Right ventricle myocardium superior (tissue), 1 donor: ENCODE measurements around the gene SLC35G6. TPM values are rescaled to one million over a fixed set of nuclear protein-coding genes. Genes with fewer than 3 reads are reported as not detected.
A peak's percentile ranks its signal among the peaks of the same experiment; 100 is the strongest.
"Not testable (repeated sequence)": the region's sequence is repeated elsewhere in the genome, so short reads cannot be mapped to it uniquely, and the experiment has no call there.

Experiments used
- ATAC-seq: fragments of 200-7000 bp; cut with Tn5 transposase; one replicate; pipeline ENCODE4 v1.9.1; 2020; ENCODE audit warnings: mild to moderate bottlenecking; ENCODE audit not compliant: poor library complexity
- DNase-seq: peaks from one replicate; pipeline ENCODE4 v3.0.0-alpha.2; 2020
- intact Hi-C: fragments of 100-400 bp; cut with DNase I; formaldehyde crosslinking; loops from one replicate; pipeline ENCODE4 v1.11.2; 2022
- total RNA-seq: library from RNA; stranded (reverse); fragmentation: NEBNext Ultra II Directional; extraction: Animal tissue kit (Norgen Biotek cat#: 25700); gene quantifications from one replicate; pipeline ENCODE4 v1.2.1, GENCODE V29; 2021
- donor health status: DM: no; HTN: yes; CAD: no; lungs with severe emphysema.

The SLC35G6 gene
- total RNA-seq, 1 donor from 2014 or later: not detected

DNA sequence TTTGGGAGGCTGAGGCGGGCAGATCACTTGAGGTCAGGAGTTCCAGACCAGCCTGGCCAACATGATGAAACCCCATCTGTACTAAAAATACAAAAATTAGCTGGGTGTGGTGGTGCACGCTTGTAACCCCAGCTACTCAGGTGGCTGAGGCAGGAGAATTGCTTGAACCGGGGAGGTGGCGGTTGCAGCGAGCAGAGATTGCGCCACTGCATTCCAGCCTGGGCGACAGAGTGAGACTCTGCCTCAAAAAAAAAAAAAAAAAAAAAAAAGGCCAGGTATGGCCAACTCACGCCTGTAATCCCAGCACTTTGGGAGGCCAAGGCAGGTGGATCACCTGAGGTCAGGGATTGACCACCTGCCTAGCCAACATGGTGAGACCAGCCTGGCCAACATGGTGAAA, 6.5 kb upstream of the SLC35G6 start:
- peak; percentile 34 for DNase-seq
- intact Hi-C loops, ATAC-seq: not testable (repeated sequence)

DNA sequence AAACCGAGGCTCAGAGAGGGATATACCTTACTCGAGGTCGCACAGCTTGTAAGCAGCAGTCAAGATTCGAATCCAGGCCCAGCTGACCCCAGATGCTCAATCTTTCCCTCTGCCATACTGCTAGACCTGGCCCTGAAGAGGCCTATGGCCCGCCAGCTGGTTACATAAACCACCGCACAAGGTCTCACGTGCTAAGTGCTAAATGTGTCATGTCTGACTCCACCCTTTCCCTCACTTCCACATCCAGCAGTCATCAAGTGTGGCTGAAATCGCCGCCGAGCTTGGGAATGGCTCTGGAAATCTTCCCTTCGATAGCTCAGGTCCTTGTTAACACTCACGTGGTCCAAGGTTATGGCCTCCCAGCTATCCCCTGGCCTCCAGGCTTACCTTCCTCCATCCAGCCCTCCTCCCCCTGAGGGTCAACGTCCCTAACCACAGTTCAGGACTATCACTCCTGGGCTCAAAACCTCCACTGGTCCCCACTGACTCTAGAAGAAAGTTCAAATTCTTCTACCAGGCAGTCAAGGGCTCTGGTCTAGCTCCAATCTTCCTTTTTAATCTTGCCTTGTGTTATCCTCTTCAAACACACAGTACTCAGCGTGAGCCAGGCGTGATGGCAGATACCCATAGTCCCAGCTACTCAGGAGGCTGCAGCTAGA, 5.4 kb upstream of the SLC35G6 start:
- ATAC-seq: peak; percentile 53
- DNase-seq: peak; percentile 73

DNA sequence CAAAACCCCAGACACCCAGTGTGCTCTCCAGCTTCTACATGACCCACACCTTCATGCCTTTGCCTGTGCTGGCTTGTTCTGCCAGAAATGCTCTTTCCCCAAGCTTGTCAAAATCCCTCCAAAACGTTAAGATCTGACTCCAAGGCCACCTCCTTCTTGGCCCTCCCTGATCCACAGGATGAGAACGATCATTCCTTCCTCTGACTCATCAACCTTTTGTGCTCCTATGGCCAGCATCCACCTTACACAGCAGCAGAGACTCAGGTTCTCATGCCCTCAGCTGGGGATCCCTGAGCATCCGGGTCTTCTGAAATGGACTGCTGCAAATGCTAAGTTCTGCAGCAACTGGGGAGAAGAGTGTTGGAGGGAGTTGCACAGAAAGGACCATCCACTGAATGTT, 4.8 kb upstream of the SLC35G6 start:
- ATAC-seq (no peak), DNase-seq (peak; percentile 2)
- intact Hi-C loops: no loop called here

More for the DNA sequence above, 5.4 kb upstream of the SLC35G6 start:
- intact Hi-C loops: no loop called here

DNA sequence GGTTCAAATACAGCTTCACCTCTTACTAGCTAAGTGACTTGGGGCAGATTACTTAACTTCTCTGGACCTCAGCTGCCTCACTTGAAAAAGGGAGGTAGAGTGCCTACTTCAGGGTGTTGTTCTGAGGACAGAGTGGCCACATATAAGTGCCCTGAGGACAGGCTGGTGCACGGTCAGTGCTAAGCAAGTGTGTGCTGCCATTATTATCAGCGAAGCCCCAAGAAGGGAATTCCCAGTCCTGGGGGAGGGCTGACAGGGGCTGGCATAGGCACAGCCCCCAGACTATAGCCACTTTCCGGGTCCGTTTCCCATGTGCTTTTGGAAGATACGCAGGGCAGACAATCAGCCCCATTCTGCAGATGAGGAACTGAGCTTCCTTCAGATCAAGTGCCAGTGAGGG, 4.3 kb upstream of the SLC35G6 start:
- DNase-seq (peak; percentile 33), ATAC-seq (no peak)
- intact Hi-C loops: no loop called here

DNA sequence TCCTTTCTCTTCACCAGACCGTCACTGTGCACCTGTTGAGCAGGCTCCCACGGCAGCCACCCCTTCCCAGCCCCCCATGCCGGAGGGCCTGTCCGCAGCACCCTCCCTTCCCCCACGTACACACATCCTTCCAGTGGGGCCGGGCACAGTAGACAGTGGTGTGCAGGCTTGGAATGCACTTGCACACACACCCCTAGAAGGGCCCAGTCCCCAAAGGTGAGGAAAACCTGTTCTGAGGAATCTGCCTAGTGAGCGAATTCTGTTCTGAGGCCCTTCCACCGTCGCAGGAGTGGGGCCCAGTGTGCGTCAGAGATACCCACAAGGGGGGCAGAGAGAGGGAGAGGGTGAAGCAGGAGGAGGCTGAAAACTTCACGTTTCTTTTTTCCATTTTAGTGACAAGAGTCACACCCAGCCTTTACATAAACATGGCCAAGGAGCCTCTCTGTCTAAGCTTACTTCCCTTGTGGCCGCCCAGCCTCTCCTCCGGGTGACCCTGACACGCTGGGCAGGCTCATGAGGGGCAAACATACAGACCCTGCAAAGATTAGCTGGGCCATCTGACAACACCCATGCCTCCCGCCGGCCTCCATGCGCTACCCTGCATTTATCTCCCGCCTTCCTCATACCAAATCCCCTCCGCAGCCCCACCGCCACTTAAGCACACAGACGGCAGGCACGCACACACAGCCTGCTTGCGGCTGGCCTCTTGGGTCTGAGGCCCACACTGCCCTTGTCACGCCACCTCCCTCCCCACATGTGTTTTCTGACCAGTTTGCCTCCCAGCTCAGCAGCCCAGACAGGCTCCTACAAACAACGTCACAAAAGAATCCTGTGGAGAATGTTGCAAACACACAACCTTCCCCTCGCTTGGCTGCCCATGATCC, 3.6 kb upstream of the SLC35G6 start:
- intact Hi-C loops: no loop called here
- DNase-seq (peak; percentile 66), ATAC-seq (peak; percentile 21)

DNA sequence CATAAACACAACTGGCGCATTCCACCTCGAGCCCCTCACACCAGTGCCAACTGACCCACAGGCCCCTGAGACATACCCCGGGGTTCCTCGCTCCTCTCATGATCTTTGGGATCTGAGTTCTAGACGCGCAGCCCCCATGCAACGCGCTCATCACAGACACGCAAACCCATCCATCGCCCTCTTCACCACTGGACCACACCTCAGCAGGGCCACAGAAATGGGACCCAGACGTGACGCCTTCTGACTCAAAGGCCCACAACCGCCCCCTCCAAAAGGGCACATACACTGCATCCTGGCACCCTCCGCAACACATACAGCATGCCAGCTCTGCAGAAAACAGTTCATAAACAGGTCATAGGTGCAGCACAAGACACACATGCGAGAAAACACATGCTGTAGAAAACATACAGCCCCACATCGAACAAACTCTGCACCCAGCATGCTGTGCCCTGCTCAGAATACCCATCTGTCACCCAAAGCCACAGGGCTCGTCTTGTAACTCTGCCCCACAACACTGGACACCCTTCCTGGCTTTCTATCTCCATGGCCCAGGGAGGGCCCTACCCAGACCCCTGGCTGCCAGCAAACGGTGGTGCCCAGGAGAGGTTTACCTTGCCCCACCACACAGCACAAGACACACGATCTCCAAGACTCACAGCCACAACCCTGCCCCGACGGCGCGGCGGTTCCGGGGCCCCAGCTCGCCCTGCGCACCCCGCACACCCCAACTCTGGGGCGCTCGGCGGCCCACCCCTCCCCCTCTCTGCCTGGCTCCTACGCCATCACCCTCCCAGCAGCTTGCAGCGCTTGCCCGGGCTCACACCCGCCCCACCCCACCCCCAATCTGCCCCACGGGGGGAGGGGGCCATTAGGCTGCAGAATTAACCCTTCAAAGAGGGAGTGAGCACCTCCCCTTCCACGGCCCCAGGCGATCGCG, 2.7 kb upstream of the SLC35G6 start:
- DNase-seq: peak; percentile 71
- intact Hi-C loops: no loop called here
- peak; percentile 33 for ATAC-seq

DNA sequence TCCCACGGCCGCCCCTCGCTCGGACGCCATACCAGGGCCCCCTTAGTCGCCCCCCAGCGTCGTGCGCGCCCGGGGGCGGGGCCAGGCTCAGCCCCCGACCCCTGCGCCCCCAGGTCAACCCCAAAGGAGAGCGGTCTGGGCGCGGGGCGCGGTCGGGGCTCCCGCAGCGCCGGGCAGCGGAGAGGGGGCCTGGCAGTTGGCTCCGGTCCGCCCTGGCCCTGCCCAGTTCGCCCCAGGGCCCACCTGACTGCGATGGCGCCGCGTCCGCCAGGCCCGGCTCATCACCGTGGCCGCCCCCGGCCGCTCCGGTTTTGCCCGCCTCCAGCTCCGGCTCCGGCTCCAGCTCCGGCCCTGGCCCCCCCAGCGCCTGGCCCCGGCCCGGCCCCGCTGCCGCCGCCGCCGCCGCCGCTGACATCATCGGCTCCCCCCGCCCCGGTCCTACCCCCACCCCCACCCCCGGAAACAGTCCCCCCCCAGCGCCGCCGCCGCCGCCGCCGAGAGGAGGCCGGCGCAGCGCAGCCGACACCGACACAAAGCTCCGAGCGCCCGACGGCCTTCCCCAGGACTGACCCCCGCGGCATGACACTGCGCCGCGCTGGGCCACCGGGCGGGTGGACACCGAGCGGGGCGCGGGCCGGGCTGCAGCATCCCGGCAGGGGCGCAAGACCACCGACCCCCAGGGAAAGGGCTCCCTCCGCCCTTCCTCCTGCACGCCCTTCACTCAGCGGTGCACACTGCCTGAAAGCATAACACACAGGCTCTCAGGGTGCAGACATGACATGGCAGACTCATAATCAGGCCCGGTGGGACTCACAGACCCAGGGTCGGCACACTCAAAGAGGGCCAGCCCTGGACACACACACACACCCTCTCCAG, 1.8 kb upstream of the SLC35G6 start, which contains the start of gene ZBTB4:
Gene ZBTB4, minus strand, starts transcription at position 419 of the 876 bp plus-strand sequence. CDS start 12,830 bp downstream, outside the sequence.
- ATAC-seq (peak; percentile 4), DNase-seq (peak; percentile 78)
- intact Hi-C loops: loop anchor here (5.0 kb wide), 1 partner anchor 42 kb away; the partner anchor contains the start of genes FGF11 and TMEM102

DNA sequence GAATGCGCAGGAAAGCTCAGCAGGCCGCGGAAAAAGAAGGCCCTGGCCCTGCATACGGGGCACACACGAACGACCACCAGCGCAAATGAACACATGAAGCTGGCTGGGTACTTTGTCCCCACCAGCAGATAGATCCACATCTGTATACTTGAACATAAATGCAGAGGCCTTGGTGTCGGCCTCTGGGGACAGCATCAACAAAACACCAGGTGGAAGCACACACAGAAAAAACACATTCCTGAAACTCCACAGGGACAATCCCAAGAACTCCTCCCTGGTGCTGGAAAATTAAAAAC, 1.2 kb upstream of the SLC35G6 start:
- no peak for ATAC-seq
- intact Hi-C loops: loop anchor here (5.0 kb wide), 1 partner anchor 43 kb away; the partner anchor contains the start of genes FGF11 and TMEM102

DNA sequence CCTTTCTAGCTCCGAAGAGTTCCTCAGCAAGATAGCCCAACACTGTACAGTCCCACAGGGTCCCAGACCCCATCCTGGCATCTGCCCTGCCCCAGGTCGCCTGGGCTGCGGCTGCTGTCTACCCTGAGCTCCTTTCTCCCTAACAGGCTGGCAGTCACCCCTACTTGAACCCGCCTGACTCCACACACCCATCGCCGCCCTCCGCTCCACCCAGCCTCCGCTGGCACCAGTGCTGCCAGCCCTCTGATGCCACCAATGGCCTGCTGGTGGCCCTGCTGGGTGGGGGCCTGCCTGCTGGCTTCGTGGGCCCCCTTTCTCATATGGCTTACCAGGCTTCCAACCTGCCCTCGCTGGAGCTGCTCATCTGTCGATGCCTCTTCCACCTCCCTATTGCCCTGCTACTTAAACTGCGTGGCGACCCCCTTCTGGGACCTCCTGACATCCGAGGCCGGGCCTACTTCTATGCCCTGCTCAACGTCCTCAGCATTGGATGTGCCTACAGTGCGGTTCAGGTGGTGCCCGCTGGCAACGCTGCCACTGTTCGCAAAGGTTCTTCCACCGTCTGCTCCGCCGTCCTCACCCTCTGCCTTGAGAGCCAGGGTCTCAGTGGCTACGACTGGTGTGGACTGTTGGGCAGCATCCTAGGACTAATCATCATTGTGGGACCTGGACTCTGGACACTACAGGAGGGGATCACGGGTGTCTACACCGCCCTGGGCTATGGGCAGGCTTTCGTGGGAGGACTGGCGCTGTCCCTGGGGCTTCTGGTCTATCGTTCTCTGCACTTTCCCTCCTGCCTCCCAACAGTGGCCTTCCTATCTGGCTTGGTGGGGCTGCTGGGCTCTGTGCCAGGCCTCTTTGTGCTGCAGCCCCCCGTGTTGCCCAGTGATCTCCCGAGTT, 846 bp downstream of the SLC35G6 start:
- ATAC-seq: not testable (repeated sequence)
- intact Hi-C loops: loop anchor here (5.0 kb wide), 1 partner anchor 45 kb away; the partner anchor contains the start of genes FGF11 and TMEM102

More for the DNA sequence above, 1.2 kb upstream of the SLC35G6 start:
- no peak for DNase-seq

DNA sequence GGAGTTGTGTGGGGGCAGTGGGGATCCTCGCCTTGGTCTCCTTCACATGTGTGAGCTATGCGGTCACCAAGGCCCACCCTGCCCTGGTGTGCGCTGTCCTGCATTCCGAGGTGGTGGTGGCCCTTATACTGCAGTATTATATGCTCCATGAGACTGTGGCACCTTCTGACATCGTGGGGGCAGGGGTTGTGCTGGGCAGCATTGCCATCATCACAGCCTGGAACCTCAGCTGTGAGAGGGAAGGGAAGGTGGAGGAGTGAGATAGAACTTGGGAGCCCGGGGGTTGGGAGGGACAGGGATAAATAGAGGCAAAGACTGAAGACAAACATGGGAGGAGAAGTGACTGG, 1.5 kb downstream of the SLC35G6 start:
- intact Hi-C loops: loop anchor here (5.0 kb wide), 1 partner anchor 45 kb away; the partner anchor contains the start of genes FGF11 and TMEM102
- ATAC-seq, DNase-seq: not testable (repeated sequence)

More for the DNA sequence above, 846 bp downstream of the SLC35G6 start:
- DNase-seq: peak; percentile 27

DNA sequence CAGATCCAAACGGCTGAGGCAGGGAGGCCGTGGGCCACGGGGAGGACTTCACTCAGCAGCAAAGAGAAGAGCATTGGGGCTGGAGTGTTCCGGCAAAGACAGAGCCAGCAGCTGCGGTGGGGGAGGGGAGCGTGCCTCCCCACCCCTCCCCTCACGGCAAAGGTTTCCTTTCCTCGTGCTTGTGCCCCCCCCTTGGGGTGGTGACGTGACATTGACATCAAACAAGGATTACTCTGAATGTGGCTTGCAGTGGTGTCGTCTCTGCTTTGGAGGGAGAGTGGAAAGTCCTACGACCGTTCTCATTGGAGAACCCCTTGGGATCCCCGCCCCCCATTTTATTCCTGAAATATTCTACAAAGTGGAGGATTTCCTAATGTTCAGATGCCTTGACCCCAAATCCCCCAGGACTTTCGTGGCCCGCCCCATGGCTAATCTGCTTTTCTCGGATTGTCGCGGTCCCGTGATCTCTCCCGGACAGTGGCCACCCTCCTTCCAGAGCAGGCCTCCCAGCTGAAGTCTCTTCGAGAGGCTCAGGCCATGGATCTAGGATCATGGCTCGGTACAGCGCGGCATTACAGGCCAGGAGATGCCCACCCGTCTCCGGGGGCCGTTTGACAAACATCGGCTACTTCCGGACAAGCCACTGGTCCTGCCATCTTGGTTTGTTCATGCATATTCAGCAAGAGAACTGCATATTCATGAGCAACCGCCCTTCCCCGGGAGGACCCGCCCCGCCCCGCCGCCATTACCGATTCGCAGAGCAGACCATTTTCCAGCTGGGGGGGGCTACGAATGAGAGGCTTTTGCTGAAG, 2.2 kb downstream of the SLC35G6 start:
- intact Hi-C loops: loop anchor here (5.0 kb wide), 1 partner anchor 46 kb away; the partner anchor contains the start of genes FGF11 and TMEM102
- peak; percentile 94 for DNase-seq
- peak; percentile 76 for ATAC-seq

DNA sequence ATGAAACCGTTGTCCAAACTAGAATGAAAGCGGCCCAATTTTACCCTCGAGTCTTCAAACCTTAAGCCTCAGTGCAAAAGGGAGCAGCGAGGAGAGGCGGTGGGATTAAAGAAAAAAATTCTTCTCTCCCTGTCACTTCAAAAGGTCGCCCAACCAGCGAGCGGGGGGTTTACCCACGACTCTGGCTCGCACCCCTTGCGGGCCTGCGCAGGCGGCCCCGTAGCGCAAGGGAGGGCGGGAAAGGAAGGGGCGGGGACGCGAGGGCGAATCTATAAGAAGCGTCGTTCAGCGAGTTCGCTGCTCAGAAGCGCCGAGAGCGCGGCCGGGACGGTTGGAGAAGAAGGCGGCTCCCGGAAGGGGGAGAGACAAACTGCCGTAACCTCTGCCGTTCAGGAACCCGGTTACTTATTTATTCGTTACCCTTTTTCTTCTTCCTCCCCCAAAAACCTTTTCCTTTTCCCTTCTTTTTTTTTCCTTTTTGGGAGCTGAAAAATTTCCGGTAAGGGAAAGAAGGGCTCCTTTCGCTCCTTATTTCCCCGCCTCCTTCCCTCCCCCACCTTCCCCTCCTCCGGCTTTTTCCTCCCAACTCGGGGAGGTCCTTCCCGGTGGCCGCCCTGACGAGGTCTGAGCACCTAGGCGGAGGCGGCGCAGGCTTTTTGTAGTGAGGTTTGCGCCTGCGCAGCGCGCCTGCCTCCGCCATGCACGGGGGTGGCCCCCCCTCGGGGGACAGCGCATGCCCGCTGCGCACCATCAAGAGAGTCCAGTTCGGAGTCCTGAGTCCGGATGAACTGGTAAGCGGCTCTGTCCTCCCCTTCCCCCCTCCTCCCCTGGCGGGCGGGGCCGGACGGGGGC, 3.0 kb downstream of the SLC35G6 start, which contains the start of gene POLR2A:
Gene POLR2A, plus strand, starts transcription at position 300 of the 852 bp plus-strand sequence.
- DNase-seq: peak; percentile 99

DNA sequence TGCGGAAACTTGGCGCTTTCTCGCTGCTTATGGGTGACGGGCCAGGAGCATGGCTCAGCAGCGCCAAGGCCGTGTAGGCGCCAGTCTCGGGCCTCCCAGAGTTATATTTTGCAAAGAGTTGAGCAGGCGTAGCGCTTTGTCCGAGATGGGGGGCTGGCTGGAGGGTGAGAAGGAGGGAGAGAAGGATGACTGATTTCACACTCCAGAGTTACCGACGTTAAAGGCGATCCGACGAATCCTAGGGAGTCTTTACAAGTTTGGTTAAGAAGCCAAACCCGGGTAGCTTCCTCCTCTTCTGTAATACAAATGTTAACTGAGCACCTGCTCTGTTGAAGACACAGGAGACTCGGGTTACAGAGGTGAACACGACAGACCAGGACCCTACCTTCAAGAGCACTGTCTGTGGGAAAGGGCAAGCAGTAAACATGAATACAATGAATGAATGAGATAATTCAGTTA, 3.7 kb downstream of the SLC35G6 start:
- intact Hi-C loops: loop anchor here (5.0 kb wide), 1 partner anchor 48 kb away; the partner anchor contains the start of genes FGF11 and TMEM102
- DNase-seq (no peak), ATAC-seq (no peak)

More for the DNA sequence above, 3.0 kb downstream of the SLC35G6 start, which contains the start of gene POLR2A:
- peak; percentile 84 for ATAC-seq
- intact Hi-C loops: loop anchor here (5.0 kb wide), 1 partner anchor 47 kb away; the partner anchor contains the start of genes FGF11 and TMEM102

DNA sequence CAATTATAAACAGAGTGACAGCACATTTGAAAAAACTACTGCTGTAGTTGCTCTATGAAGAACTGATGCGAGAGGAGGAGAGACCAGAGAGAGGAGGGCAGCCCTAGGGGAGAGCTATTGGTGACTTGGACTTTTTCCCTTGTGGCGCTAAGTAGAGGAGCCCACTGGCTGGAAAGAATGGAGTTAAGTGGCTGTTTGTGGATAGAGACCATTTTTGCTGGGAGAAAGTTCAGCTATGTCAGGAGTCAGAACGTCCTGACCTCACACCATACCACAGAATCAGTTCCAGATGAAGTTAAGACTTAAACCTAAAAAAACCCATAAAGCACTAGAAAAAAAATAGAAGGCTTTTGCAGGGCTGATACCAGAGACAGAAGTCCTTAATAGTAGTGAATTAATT, 4.9 kb downstream of the SLC35G6 start:
- no peak for ATAC-seq
- no peak for DNase-seq
- intact Hi-C loops: no loop called here
